ENCODE results near the gene SLC7A5. TPM values are rescaled to one million over a fixed set of nuclear protein-coding genes. Genes with fewer than 3 reads are reported as not detected.
"Not testable (repeated sequence)": the region's sequence is repeated elsewhere in the genome, so short reads cannot be mapped to it uniquely, and the experiment has no call there.

Gene SLC7A5
- polyA plus RNA-seq, 4 donors, result 4.4 to 13.0 (median 5.0) TPM

DNA sequence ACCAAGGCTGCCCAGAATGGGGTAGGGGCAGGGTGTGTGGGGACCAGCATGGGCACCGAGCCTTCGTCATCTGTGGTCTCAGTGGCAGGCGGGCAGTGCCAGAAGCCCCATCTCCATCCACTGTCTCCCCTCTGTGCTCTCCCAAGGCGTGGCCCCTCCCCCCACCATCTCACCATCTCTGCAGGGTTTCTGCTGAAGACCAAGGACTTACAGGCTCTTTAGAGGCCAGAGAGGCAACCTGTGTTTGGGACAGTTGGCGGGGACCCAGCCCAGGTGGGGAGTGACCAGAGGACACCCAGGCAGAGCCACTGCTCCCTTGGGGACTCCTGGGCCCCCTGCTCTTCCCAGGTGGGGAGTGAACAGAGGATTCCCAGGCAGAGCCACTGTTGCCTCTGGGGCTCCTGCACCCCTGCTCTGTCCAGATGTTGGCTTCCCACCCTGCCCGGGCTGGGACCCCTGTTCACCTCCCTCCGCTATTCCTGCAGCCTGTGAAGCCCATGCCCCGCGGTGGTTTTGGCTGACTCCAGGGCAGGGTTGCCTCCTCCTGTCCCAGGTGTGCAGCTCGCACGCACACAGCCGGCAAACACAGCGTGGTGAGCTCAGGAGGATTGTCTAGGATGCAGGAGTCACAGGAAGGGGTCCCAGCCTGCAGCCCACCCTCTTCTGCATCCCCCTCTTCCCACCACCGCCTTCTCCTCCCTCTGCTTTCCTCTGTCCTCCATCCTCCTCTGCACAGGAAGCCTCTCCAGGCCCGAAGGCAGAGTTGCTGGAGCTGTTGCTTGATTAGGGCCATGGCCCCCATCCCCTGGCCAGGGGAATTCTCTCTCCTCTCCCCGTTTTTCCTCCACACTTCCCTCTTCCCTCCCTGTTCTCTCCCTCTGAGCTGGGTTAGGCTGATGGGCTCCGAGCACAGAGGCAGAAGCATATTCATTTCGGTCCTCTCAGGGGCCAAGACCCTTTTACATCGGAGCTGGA, 45.0 kb downstream of the SLC7A5 start:
- DNase-seq (ENCODE audit: low read depth in 4 of 4, low spot score in 3 of 4), result no peak

DNA sequence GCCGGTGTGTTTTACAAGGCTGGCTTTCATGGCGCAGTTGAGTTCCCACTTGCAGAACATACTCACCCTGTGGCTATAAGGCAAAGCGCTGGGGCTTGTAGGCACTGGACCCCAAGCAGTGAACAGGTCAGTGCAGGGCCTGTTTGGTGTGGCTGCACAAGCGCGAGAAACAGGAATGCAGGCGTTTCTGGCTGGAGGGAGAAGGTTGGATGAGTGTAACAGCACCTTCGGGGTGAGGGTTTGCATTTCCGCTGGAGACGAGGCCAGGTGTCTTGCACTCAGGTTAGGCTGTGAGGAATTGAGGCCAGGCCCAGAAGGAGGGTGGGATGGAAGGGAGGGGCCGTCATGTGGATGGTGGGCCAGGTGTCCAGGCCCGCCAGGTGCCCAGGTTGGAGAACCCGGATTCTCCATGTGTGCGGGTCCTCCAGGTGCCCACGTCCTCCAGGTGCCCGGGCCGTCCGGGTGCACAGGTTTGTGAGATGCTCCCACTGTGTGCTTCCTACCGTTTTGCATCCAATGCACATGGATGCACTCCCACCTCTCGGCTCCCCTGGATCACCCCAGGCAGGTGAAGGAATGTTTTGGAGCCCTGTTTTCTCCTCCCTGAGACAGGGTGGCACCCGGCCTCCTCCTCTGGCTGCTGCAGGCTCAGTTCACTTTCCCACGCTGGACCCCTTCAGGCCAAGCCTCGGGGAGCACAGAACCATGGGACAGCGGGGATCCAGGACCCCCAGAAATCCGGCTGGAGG, 46.0 kb downstream of the SLC7A5 start:
- no peak for DNase-seq (ENCODE audit: low read depth in 4 of 4, low spot score in 3 of 4)

DNA sequence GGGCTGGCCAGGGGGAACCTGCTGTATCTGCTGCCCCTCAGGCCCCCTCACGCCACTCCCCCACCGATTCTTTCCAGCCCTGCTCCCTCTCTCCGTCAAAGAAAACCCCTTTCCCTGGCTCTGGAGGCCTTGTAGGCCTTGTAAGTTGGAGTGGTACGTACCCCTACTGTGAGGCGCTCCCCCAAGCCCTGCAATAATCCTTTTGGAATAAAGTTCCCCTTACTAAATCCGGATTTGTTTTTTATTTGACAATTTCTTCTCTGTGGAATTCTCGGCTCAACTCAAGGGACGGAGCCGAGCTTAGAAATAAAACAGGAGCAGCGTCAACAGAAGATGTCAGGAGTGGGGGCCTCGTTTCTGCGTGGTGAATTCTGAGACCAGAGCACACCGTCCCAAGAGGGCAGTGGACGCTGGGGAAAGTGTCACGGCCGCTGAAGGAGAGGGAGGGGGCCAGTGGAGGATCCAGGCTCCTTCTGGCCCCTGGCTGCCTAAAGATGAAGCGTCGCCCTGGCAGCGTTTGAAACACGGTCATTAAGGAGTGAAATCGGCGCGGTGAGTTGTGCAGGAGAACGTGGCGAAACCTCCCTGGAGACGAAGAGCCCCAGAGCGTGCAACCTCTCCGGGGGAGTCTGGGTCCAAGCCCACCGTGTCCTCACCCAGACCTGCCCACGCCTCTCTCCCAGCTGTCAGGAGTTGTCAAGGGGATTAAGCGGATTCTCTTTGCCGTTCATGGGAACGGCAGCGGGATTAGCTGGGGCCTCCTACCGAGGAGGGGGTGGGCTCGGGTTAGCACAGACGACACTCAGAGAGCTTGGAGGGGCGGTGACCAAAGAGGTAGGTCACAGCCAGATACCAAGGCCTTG, 47.0 kb downstream of the SLC7A5 start:
- DNase-seq (ENCODE audit: low read depth in 4 of 4, low spot score in 3 of 4), result no peak

DNA sequence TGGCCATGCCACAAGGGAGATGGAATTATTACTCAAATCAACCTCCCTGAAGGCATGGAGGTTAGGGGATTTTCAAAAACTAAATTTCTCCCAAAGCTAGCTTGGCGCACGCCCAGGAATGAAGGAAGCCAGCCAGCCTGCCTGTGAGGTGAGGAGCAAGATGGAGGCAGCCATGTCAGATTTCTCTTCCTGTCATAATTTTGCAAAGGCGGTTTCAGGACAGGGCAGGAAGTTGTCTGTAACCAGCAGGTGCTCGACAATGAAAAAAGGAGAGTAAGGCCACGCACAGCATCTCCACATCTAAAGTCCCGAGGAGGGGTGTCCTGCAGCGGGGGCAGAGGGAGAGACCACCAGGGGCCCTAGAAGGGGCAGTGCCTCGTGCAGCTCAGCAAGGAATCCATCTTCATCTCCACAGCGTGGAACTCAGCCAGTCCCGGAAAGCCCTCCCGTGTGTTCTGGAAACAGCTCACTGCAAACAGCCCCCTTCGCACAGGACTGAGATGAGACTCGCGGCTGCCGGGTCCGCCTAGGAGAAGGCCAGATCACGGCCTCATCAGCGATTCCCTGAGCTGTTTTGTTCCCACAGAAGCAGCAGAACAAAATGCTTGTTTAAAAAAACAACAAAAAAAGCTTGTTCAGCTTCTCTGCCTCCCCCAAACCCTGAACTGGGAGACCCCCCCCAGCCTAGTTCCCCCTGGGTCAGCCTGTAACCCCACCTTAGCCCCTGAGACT, 47.8 kb downstream of the SLC7A5 start:
- DNase-seq (ENCODE audit: low read depth in 4 of 4, low spot score in 3 of 4), result no peak

DNA sequence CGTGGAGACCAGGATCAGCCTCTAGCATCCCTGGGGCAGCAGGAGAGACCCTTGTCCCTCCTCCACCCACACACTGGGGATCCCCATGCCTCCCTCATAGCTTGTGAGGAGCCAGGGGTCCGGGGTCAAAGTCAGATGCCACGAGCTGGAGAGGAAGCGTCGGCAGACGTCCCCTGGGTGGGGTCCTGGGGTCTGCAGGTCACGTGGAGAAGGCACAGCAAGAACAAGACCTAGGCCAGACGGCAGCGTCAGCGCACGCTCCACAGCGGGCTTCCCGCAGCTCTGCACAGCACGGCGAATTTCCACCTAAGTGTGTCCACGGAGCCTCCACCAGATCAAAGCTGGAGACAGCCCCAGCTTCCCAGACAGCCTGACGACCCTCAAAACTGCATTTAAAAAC, 49.3 kb downstream of the SLC7A5 start:
- DNase-seq (ENCODE audit: low read depth in 4 of 4, low spot score in 3 of 4), result no peak

DNA sequence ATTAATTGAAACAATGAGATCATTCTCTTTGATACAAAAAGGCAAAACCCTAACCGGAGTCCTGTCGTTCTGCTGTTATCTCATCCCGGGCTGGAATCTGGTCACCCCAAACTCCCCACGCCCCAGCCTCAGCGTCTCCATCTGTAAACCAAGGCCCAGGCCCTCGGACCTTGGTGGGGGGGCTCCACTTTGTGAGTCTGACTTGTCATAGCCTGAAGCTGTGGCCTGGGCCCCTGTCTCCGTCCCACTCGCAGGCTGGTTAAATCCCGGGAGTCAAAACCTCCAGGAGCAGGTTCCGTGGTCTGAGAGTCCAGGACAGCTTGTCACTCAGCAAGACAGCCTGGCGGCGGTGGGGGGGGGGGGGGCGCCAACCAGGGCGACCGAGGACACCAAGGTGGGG, 50.0 kb downstream of the SLC7A5 start:
- no peak for DNase-seq (ENCODE audit: low read depth in 4 of 4, low spot score in 3 of 4)

DNA sequence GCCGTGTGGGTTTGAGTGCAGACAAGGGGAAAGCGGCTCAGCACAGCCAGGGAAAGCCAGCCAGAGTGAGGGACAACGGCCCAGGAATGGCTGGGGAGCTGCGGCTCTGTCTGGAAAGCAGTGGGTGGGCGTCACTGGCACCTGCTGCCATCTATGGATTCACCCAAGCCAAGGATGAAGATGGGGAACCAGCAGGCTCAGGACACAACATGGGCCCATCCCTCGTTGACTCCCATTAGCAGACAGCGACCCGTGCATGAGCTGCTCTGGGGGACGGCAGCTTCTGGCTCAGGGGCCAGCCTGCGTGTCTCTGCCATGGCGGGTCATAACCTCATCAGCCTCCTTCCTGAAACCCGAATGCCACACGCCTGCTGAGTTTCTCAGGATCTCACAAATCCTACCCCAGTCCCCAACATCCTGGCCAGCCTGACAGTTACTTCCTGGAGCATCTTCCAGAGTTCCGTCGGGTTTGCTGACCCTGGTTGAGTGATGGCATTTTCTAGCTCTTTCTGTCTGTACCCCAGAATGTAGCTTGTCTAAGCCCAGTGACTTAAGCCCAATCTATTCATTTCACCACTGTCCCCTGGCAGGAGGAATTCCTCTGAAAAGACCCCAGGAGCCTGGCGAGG, 50.7 kb downstream of the SLC7A5 start:
- no peak for DNase-seq (ENCODE audit: low read depth in 4 of 4, low spot score in 3 of 4)

DNA sequence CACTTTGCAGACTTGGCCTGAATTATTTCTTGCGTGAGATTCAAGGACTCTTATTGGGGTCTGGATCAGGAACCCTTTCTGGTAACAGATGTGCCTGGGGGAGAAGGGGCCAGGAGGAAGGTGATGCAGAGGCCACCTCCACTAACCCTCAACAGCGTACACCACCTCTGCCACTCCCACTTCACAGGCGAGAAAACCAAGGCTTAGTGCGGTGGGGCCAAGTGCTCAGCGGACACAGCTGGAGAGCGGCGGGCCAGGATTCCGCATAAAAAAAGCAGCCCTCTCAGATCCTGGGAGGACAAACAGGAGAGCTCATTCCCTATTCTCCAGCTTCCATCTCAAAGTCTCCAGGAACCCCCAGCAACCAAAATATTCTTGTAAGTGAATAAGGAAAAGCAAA, 51.4 kb downstream of the SLC7A5 start:
- no peak for DNase-seq (ENCODE audit: low read depth in 4 of 4, low spot score in 3 of 4)

DNA sequence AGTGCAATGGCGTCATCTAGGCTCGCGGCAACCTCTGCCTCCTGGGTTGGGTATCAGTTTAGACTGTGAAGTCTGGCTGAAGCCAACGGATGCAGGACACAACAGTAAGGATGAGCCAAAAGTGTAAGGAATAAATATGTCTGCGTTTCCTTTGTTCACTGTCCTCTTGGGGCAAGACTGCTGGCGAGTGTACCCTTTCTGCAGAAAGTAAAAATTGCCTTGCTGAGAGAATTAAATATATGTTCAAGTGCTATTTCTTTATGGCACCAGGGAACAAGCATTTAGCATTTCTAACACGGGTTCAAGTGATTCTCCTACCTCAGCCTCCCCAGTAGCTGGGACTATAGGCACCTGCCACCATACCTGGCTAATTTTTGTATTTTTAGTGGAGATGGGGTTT, 51.9 kb downstream of the SLC7A5 start:
- not testable (repeated sequence) for DNase-seq (ENCODE audit: low read depth in 4 of 4, low spot score in 3 of 4)

DNA sequence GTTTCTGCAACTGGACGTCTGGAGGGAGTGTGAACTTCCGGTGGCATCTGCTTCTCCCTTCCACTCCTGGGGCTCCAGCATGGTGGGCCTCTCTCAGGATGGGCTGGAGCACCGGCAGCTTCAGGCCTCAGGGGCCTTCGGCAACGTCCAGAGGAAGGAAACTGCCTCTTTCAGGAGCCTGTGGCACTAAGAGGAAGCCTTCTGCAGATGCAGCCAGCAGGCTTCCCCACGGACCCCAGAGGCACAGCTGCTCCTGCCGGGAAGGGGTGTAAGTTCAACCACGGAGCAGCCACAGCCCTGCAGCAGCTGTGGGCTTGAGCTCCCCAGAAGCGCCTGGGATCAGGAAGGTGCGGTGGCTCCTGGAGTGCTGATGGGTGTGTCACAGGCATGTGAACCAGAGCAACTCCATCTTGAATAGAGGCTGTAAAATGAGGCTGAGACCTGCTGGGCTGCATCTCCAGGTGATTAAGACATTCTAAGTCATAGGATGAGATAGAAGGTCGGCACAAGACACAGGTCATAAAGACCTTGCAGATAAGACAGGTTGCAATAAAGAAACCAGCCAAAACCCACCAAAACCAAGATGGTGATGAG, 52.7 kb downstream of the SLC7A5 start:
- DNase-seq (ENCODE audit: low read depth in 4 of 4, low spot score in 3 of 4), result no peak

DNA sequence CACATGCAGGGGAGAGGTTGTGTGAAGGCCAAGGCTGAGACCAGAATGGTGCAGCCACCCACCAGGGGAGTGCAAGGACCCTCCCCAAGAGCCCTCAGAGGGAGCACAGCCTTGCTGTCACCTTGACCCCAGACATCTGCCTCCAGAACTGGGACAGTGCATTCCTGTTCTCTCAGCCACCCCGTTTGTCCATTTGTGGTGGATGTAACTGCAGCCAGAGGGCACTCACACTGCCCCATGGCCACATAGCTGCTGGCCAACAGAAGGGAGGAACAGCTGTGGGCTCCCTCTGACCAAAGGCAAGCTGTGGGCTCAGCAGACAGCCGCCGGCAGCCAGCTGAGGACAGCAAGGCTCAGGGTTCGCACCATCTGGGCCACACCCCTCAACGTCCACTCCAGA, 53.7 kb downstream of the SLC7A5 start:
- no peak for DNase-seq (ENCODE audit: low read depth in 4 of 4, low spot score in 3 of 4)

DNA sequence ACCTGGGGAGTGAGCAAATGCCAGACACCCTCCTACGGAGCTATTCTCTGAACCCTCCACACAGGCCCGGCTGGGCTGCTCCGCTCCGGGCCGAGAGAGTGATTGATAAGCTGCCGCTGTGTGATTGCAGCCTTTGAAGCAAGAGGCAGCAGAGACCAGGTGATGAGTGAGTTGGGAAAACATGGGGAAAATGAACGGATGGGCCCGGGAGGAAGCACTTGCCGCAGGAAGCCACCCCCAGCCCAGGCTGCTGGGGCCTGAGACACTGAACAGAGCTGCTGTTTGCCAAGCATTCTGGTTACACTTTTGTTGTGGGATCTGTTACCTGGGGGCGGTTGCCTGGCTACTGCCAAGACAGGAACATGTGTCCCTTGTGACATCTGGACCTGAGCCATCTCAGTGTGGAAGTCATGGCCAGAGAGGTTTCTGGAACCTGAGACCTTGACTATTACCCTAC, 57.1 kb downstream of the SLC7A5 start:
- no peak for DNase-seq (ENCODE audit: low read depth in 4 of 4, low spot score in 3 of 4)

DNA sequence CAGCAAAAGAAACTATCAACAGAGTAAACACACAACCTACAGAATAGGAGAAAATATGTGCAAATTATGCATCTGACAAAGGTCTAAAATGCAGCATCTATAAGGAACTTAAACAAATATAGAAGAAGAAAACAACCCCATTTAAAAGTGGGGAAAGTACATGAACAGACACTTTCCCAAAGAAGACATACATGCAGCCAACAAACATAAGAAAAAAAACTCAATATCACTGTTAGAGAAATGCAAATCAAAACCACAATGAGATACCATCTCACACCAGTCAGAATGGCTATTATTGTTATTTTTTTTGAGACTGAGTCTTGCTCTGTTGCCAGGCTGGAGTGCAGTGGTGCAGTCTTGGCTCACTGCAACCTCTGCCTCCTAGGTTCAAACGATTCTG, 57.9 kb downstream of the SLC7A5 start:
- not testable (repeated sequence) for DNase-seq (ENCODE audit: low read depth in 4 of 4, low spot score in 3 of 4)

DNA sequence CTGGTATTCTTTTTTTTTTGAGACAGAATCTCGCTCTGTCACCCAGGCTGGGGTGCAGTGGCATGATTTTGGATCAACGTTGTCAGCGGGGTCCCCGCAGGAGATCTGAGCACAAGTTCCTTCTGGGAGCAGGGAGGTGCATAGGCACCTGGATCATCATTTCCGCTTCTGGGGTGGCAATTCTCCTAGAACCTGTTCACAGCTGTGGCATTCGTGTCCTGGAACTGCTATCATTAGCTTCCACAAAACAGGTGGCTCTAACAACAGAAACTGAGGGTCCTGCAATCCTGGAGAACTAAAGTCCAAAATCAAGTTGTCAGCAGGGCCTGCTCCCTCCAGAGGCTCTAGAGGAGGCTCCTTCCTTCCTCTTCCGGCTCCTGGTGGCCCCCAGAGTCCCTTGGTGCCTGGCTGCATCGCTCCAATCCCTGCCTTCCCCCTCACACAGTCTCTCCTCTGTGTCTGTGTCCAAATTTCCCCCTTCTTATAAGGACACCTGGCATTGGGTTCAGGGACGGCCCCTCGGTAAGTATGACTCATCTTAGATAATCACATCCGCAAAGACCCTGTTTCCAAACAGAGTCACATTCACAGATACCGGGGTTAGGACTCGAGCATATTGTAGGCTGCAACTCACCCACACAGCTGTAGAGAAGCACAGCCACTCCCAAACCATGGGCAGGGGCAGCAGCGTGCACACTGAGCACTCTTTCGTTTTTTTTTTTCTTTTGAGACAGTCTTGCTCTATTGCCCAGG, 60.0 kb downstream of the SLC7A5 start:
- DNase-seq (ENCODE audit: low read depth in 4 of 4, low spot score in 3 of 4), result no peak

DNA sequence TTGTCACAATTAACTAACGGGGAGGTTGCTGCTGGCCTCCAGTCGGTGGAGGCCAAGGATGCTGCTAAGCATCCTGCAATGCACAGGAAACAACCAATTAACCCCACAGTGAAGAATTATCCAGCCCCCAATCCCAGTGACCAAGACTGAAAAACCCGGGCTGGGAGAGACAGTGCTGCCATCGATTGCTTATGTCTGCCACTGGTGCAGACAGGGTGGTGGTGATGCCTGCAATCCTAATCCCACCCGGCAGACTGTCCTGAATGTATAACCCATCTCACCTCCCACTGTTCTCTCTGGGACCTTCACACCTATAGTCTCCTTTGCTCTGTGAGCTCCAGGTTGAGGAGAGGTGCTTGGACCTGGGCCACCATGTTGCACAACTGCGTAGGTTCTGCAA, 61.2 kb downstream of the SLC7A5 start:
- no peak for DNase-seq (ENCODE audit: low read depth in 4 of 4, low spot score in 3 of 4)

DNA sequence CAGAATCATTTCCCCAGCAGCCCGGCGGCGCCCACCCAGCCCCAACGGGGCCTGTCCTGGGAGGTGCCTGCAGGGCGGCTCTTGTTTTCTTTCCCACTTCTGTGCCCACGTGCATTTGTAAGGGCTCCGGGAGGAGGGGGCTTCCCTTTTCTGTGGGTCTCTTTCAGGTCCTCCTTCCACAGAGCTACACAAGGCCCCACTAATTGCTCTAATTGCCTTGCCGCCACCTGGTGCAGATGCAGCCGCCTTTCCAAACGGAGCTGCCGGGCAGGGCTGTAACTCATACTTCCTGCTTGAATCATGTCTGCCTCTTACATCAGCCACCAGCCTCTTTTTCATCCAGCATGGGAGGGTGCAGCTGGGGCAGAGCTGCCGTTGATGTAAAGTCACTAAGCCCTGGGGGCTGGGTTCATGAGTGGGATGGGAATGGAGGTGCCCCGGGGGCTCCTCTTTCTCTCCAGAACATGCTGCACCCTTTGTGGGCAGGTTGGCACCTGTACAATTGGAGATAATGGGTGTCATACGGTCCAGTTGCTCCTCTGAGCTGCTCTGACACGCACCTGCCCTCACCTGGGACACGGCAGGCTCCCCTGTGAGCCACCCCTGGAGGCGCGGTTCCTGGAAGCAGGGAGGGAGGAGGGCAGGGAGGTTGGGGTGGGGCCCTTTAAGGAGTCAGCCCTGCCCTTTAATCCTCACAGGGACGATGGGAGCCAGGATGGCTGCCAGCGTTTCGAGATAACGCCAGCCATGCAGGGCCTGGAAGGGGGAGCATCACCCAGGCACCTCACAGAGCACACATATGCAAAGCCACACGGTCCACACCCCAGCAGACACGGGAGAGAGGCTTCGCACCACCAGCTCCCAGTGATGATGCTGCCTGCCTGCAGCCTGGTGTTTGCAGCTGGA, 62.4 kb downstream of the SLC7A5 start:
- DNase-seq (ENCODE audit: low read depth in 4 of 4, low spot score in 3 of 4), result no peak

DNA sequence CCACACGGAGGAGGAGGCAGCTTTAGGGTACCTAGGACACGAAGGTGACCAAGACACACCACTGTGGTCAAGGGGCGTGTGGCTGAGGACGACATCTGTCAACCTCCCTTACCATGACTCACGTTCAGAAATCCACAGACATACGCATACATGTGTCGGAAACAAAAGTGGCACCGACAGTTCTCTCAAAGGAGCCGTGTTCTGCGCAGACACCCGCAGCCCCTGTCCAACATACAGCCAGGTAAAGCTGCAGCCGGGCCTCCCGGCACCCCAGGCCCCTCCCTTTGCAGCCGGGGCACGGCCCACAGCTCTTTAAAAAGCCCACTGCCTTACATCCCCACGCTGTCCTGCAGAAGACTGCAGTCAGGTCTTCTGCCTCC, 63.1 kb downstream of the SLC7A5 start:
- DNase-seq (ENCODE audit: low read depth in 4 of 4, low spot score in 3 of 4), result no peak

DNA sequence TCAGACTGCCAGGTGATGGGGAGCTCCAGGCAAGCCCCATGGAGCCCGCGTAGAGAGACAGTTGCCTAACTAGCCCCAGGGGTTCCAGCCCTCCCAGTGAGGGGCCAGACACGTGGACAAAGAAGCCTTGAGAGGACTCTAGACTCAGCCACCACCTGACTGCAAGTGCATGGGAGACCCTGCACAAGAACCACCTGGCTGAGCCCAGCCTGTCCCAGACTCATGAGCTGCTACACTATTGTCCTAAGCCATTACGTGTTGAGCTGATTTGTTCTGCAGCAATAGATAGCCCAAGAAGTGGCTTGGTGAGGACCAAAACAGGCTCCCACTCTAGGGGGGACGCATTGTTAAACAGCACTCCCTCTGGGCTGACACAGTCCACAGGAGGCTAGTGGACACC, 65.9 kb downstream of the SLC7A5 start:
- no peak for DNase-seq (ENCODE audit: low read depth in 4 of 4, low spot score in 3 of 4)
